ENCODE data around the gene SH3PXD2A.
A peak's percentile ranks its signal among the peaks of the same experiment; 100 is the strongest.

Gene SH3PXD2A

GRCh38 chr10:103699611-103700435 lies 155.6 kb downstream of the SH3PXD2A start:
- DNase-seq, result no peak

- DNase-seq, result no peak
These were observed 157.1 kb downstream of the SH3PXD2A start for GRCh38 chr10:103698266-103698665.

GRCh38 chr10:103697787-103698186 lies 157.6 kb downstream of the SH3PXD2A start:
- no peak for DNase-seq

GRCh38 chr10:103696411-103697145 lies 158.8 kb downstream of the SH3PXD2A start:
- peak; percentile 87 to 89 (median 87) for DNase-seq

- DNase-seq, result no peak
These were observed 159.3 kb downstream of the SH3PXD2A start for GRCh38 chr10:103696094-103696410.

- DNase-seq, result peak in 2 of 3 donors; percentile 35 to 37
These were observed 159.8 kb downstream of the SH3PXD2A start for GRCh38 chr10:103695584-103696005.

- no peak for DNase-seq
These were observed 161.6 kb downstream of the SH3PXD2A start for GRCh38 chr10:103693812-103694205.

GRCh38 chr10:103692952-103693811 lies 162.2 kb downstream of the SH3PXD2A start:
- DNase-seq, result peak in 1 of 3 donors; percentile 32

- no peak for DNase-seq
These were observed 162.9 kb downstream of the SH3PXD2A start for GRCh38 chr10:103692436-103692951.

GRCh38 chr10:103691723-103692435 lies 163.5 kb downstream of the SH3PXD2A start:
- no peak for DNase-seq

- DNase-seq, result no peak
These were observed 164.1 kb downstream of the SH3PXD2A start for GRCh38 chr10:103691267-103691666.

- no peak for DNase-seq
These were observed 165.1 kb downstream of the SH3PXD2A start for GRCh38 chr10:103690281-103690680.

GRCh38 chr10:103688491-103688890 lies 166.9 kb downstream of the SH3PXD2A start:
- no peak for DNase-seq

- no peak for DNase-seq
These were observed 167.7 kb downstream of the SH3PXD2A start for GRCh38 chr10:103687718-103688117.

- DNase-seq, result no peak
These were observed 168.2 kb downstream of the SH3PXD2A start for GRCh38 chr10:103687172-103687571.

GRCh38 chr10:103685880-103686669 lies 169.3 kb downstream of the SH3PXD2A start:
- peak; percentile 70 to 83 (median 81) for DNase-seq

GRCh38 chr10:103683851-103684250 lies 171.5 kb downstream of the SH3PXD2A start:
- DNase-seq, result no peak

GRCh38 chr10:103682631-103683030 lies 172.7 kb downstream of the SH3PXD2A start:
- DNase-seq, result no peak

GRCh38 chr10:103681617-103682399 lies 173.6 kb downstream of the SH3PXD2A start:
- peak; percentile 61 to 73 (median 70) for DNase-seq

GRCh38 chr10:103680869-103681236 lies 174.5 kb downstream of the SH3PXD2A start:
- DNase-seq, result no peak
